CD1c-positive myeloid dendritic cell (primary cell): ENCODE data around the gene NME3.

Experiments used
- DNase-seq: peaks from one replicate; pipeline ENCODE4 v3.0.0-alpha.2; 2016; ENCODE audit errors: extremely low spot score

Gene NME3

DNA sequence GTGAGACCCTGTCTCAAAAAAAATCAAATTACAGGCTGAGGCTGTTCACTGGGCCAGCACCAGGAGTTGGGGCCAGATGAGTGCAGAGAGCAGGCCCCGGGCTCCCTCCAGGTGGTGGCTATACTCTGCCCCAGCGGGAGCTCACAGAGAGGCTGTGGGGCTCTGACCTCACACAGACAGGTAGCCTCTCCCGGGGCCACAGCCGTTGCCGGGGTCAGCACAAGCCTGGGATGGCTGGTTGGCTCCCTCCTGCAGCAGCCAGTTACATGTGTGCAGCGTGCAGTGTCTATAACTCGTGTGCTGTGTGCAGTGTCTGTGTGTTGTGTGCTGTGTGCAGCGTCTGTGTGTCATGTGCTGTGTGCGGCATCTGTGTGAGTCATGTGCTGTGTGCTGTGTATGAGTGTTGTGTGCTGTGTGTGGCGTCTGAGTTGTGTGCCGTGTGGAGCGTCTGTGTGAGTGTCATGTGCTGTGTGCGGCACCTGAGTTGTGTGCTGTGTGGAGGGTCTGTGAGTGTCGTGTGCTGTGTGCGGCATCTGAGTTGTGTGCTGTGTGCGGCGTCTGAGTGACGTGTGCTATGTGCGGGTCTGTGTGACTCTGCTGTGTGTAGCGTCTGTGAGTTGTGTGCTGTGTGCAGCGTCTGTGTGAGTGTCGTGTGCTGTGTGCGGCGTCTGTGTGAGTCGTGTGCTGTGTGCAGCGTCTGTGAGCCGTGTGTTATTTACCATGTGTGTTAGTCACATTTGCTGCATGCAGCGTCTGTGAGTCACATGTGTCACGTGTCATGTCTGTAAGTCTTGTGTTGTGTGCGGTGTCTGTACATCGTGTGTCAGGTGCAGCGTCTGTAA lies 44.5 kb downstream of the NME3 start:
- no peak for DNase-seq

GRCh38 chr16:1724491-1724890 lies 46.9 kb downstream of the NME3 start:
- no peak for DNase-seq

- DNase-seq = peak; percentile 60
Measured at GRCh38 chr16:1723450-1724147, 47.7 kb downstream of the NME3 start.

- no peak for DNase-seq
Measured at GRCh38 chr16:1721372-1721771, 50.0 kb downstream of the NME3 start.
